Lung (tissue), 12 donors: ENCODE measurements around the gene SH3BGR. TPM values are rescaled to one million over a fixed set of nuclear protein-coding genes. Genes with fewer than 3 reads are reported as not detected.

Experiments
- ATAC-seq: fragments of 200-7000 bp; cut with Tn5 transposase; one replicate; pipeline ENCODE4 v1.9.1; 2020; ENCODE audit warnings: moderate number of reproducible peaks; ENCODE audit not compliant: insufficient read depth, low FRiP score
- DNase-seq, 3 donors: peaks; one replicate each; pipeline ENCODE4 v3.0.0-alpha.2; 2013 to 2017
- H3K27ac ChIP-seq, 2 donors: one replicate each; pipeline ENCODE4 v1.5.1; 2013; ENCODE audit warnings: mild to moderate bottlenecking in 2 of 2, moderate library complexity in 2 of 2, control low read depth in 1 of 2, inconsistent platforms in 1 of 2, low read depth in 1 of 2, low read length in 1 of 2
- H3K27me3 ChIP-seq, 3 donors: one replicate each; pipeline ENCODE4 v1.5.1; 2013; ENCODE audit warnings: low read length in 2 of 3; ENCODE audit not compliant: control insufficient read depth in 3 of 3, insufficient read depth in 3 of 3
- H3K36me3 ChIP-seq, 4 donors: one replicate each; pipeline ENCODE4 v1.5.1; 2013; ENCODE audit warnings: low read length in 4 of 4, mild to moderate bottlenecking in 1 of 4, moderate library complexity in 1 of 4; ENCODE audit not compliant: control insufficient read depth in 4 of 4, insufficient read depth in 4 of 4
- H3K4me1 ChIP-seq, 5 donors: one replicate each; pipeline ENCODE4 v1.5.1; 2013; ENCODE audit warnings: low read length in 5 of 5, mild to moderate bottlenecking in 2 of 5, moderate library complexity in 1 of 5; ENCODE audit not compliant: control insufficient read depth in 5 of 5, insufficient read depth in 5 of 5
- H3K4me3 ChIP-seq: one replicate; pipeline ENCODE4 v1.5.1; 2013; ENCODE audit warnings: mild to moderate bottlenecking, control low read depth, moderate library complexity
- H3K9ac ChIP-seq, 2 donors: one replicate each; pipeline ENCODE4 v1.5.1; 2013; ENCODE audit warnings: low read length in 2 of 2, control low read depth in 1 of 2; ENCODE audit not compliant: insufficient read depth in 1 of 2
- H3K9me3 ChIP-seq, 4 donors: one replicate each; pipeline ENCODE4 v1.5.1; 2013; ENCODE audit warnings: low read length in 3 of 4, mild to moderate bottlenecking in 1 of 4, moderate library complexity in 1 of 4; ENCODE audit not compliant: control insufficient read depth in 4 of 4, insufficient read depth in 3 of 4
- WGBS, 2 donors: extraction: QIAGEN DNeasy Blood & Tissue Kit; methylation state at CpG; one replicate each; pipeline ENCODE4 v1.1.7; 2013; 5-methylcytosine and 5-hydroxymethylcytosine counted together
- polyA plus RNA-seq, 2 donors: library from polyadenylated mRNA; stranded (reverse); fragments of 200-250 nt; gene quantifications; one replicate each; pipeline ENCODE4 v1.2.1, GENCODE V29; 2013
- total RNA-seq, 2 donors: library from RNA; depleted of rRNA in 1 of 2; stranded (reverse); fragments of >200 nt in 1 of 2; gene quantifications; one replicate each; pipeline ENCODE4 v1.2.1, GENCODE V29; 2014 to 2021
- TF ChIP-seq, protein P1 (sequence below): IDR thresholded peaks from 2 replicates; pipeline ENCODE4 v1.5.1; 2012; ENCODE audit warnings: mild to moderate bottlenecking; ENCODE audit errors: control extremely low read depth, extremely low read depth
- donor health status: control.
- donor health status: control.
- donor health status: Bipolar disorder and iron deficiency.
- donor health status: healthy.
- donor health status: DM: yes; HTN: yes; CAD: no.

SH3BGR gene
- total and polyA plus RNA-seq, 4 donors: 1.2 to 8.9 (median 3.2) TPM; not detected in 1

DNA sequence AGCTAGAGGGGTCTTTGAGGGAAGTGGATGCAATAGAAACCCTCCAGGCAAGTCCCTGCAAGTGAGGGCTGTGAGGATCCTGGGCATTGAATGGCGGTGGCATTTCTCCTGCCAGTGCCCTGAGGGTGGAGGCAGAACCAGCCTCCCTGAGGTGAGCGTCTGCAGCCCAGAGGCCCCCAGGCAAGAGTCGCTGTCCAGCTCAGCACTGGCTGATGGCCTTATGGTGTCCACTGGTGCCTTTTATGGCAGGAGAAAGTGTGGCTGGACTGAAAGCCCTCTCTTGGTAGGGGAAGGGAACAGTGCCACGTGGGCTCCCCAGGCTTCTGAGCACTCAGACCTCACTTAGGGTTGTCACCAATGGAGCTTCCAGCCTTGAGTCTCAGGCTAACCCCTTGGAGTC, 77.3 kb downstream of the SH3BGR start:
- H3K27ac ChIP-seq: no peak overlapping the region
- H3K4me3 ChIP-seq: no peak overlapping the region
- no peaks in the 10 kb centered on the region for H3K27me3 ChIP-seq
- H3K36me3 ChIP-seq: no peaks in the 10 kb centered on the region
- TF ChIP-seq, protein P1, sequence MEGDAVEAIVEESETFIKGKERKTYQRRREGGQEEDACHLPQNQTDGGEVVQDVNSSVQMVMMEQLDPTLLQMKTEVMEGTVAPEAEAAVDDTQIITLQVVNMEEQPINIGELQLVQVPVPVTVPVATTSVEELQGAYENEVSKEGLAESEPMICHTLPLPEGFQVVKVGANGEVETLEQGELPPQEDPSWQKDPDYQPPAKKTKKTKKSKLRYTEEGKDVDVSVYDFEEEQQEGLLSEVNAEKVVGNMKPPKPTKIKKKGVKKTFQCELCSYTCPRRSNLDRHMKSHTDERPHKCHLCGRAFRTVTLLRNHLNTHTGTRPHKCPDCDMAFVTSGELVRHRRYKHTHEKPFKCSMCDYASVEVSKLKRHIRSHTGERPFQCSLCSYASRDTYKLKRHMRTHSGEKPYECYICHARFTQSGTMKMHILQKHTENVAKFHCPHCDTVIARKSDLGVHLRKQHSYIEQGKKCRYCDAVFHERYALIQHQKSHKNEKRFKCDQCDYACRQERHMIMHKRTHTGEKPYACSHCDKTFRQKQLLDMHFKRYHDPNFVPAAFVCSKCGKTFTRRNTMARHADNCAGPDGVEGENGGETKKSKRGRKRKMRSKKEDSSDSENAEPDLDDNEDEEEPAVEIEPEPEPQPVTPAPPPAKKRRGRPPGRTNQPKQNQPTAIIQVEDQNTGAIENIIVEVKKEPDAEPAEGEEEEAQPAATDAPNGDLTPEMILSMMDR: no peak
- no peak overlapping the region for H3K9ac ChIP-seq
- 68 to 76% methylated on average over 4 of the region's 4 CpGs for WGBS, 2 donors
- peaks cover 0 to 11% (median 8%) of the 10 kb centered on the region in 5 donors for H3K4me1 ChIP-seq
- no peak for ATAC-seq
- H3K9me3 ChIP-seq: no peaks in the 10 kb centered on the region
- peak in 2 of 3 donors; percentile 25 to 38 for DNase-seq

DNA sequence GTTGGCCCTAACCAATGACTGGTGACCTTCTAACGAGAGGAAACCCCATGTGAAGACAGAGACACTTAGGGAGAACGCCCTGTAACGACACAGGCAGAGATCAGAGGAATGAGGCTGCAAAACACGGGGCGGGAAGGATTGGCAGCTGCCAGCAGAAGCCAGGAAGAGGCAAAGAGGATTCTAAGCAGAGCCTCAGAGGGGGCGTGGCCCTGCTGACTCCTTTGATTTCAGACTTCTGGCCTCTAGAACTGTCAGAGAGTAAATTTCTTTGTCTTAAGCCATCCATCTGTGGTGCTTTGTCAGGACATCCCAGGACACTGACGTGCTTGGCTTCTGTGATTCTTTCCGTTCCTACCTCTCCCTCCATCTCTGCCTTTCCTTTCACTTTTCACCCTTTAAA, 79.3 kb downstream of the SH3BGR start:
- 52 to 57% methylated on average over 8 of the region's 8 CpGs for WGBS, 2 donors
- Histone ChIP-seq H3K4me1 (peaks cover 0 to 11% (median 7%) of the 10 kb centered on the region in 5 donors), H3K27ac (no peak overlapping the region), H3K4me3 (no peak overlapping the region), H3K27me3 (no peaks in the 10 kb centered on the region), H3K9ac (no peak overlapping the region), H3K36me3 (no peaks in the 10 kb centered on the region), H3K9me3 (peaks cover 0 to 3% (median 0%) of the 10 kb centered on the region in 4 donors)
- TF ChIP-seq, protein P1: no peak
- DNase-seq (no peak), ATAC-seq (no peak)

DNA sequence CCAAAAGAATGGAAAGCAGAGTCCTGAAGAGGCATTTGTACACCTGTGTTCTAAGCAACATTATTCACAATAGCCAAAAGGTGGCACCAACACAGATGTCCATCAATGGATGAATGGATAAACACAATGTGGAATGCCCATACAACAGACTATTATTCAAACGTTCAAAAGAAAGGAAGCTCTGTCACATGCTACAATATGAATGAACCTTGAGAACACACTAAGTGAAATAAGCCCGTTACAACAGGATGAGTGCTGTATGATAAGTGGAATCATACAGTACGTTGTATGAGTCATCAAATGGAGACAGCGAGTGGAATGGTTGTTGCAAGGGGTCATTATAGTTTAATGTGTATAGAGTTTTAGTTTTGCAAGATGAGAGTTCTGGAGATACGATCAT, 80.1 kb downstream of the SH3BGR start:
- Histone ChIP-seq H3K4me1 (peaks cover 0 to 11% (median 7%) of the 10 kb centered on the region in 5 donors), H3K27me3 (no peaks in the 10 kb centered on the region), H3K9ac (no peak overlapping the region), H3K27ac (no peak overlapping the region), H3K4me3 (no peak overlapping the region), H3K36me3 (no peaks in the 10 kb centered on the region), H3K9me3 (peaks cover 0 to 3% (median 0%) of the 10 kb centered on the region in 4 donors)
- DNase-seq: no peak
- 54 to 68% methylated on average over 5 of the region's 5 CpGs for WGBS, 2 donors
- ATAC-seq: no peak
- TF ChIP-seq, protein P1: no peak
